ENCODE results near the gene RNF141. TPM values are rescaled to one million over a fixed set of nuclear protein-coding genes. Genes with fewer than 3 reads are reported as not detected.

Gene RNF141
- total RNA-seq, 1 donor = 34.9 TPM

- TF ChIP-seq CTCF (IDR thresholded peaks at IDR 0.05; ENCODE audit: insufficient read depth, low read length) = no peak
- no peak overlapping the region for H3K4me3 ChIP-seq (ENCODE audit: low read depth, low read length)
- no peak for DNase-seq (ENCODE audit: low read depth)
Observed at GRCh38 chr11:10497371-10498021, 43.5 kb downstream of the RNF141 start.

GRCh38 chr11:10496296-10496936 is 44.6 kb downstream of the RNF141 start:
- no peak overlapping the region for H3K4me3 ChIP-seq (ENCODE audit: low read depth, low read length)
- no peak for DNase-seq (ENCODE audit: low read depth)
- TF ChIP-seq CTCF (IDR thresholded peaks at IDR 0.05; ENCODE audit: insufficient read depth, low read length) = no peak

DNA sequence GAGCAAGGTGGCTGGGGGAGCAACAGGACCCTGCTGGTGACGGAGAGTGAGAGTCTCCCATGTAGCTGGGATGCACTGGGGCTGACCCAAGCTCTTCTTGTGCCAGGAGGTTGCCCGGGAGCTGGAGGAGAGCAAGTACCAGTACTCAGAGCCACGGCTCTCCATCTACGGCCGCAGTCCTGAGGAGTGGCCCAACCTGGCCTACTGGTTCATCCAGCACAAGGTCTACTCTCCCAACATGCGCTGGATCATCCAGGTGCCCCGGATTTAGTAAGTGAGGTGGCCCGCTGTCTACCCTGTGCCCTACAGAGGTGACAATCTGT is 45.6 kb downstream of the RNF141 start:
- TF ChIP-seq CTCF (IDR thresholded peaks at IDR 0.05; ENCODE audit: insufficient read depth, low read length) = no peak
- H3K4me3 ChIP-seq (ENCODE audit: low read depth, low read length) = no peak overlapping the region
- no peak for DNase-seq (ENCODE audit: low read depth)

GRCh38 chr11:10494636-10495463 is 46.1 kb downstream of the RNF141 start:
- DNase-seq (ENCODE audit: low read depth) = no peak
- TF ChIP-seq CTCF (IDR thresholded peaks at IDR 0.05; ENCODE audit: insufficient read depth, low read length) = no peak
- H3K4me3 ChIP-seq (ENCODE audit: low read depth, low read length) = no peak overlapping the region

- no peak for DNase-seq (ENCODE audit: low read depth)
- no peak for TF ChIP-seq CTCF (IDR thresholded peaks at IDR 0.05; ENCODE audit: insufficient read depth, low read length)
- no peak overlapping the region for H3K4me3 ChIP-seq (ENCODE audit: low read depth, low read length)
Observed at GRCh38 chr11:10493041-10493663, 47.8 kb downstream of the RNF141 start.

DNA sequence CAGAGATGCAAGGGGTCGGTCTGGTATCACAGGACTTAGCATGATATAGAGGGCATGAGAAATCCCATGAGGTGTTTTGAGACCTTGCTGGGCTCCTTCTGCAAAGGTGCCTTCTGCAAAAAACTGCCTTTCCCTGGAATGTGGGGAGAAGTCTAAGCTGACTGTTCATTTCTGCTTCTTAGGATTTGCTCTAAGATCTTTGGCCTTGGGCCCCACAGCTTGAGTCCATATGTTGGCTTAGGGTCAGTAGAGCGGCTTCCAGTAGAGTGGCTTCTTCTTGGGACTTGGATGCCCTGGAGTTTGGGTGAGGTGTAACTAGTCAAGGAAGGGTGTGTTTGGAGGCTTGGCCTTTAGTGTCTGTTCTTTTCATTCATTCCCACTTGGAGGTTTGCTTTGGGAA is 48.9 kb downstream of the RNF141 start:
- DNase-seq (ENCODE audit: low read depth) = no peak
- no peak for TF ChIP-seq CTCF (IDR thresholded peaks at IDR 0.05; ENCODE audit: insufficient read depth, low read length)
- no peak overlapping the region for H3K4me3 ChIP-seq (ENCODE audit: low read depth, low read length)
